OCI-M2 (cell line): ENCODE data around the gene POLR2L.

Experiments
- DNase-seq: peaks from one replicate; lab custom pipeline; 2025; ENCODE audit not compliant: unreplicated experiment; lab: John Stamatoyannopoulos, UW

Gene POLR2L

DNA sequence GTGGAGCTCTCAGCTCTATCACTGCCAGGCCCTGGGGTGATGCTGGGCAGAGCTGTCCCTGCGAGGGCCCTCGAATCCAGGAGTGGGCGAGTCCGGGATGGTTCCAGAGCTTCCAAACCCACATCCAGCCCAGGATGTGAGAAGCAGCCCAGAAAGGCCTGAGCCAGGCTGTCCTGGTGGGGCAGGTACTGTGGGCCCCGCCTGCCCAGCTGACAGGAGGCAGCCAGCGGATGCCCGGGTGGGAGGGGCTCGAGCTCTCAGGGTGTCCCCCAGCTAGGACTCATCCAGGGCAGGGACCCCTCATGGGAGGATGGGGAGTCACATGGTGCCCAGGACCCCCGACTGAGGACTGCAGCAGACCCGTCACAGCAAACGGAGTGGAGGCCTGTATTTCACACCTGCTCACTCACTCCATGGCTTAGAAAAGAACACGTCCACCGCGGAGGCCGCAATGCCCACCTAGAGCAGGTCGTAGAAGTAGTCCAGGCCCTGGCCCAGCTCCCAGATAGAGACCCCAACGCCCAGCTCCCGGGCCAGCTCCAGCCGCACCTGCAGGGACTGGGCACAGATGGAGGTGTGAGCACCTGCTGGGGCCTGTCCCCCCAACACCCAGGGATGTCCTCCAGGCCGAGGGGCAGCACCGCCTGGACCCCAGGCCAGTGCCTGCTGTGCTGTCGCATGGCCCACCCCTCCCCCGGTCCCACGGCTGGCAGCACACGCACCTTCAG is 27.2 kb upstream of the POLR2L start:
- no peak for DNase-seq

DNA sequence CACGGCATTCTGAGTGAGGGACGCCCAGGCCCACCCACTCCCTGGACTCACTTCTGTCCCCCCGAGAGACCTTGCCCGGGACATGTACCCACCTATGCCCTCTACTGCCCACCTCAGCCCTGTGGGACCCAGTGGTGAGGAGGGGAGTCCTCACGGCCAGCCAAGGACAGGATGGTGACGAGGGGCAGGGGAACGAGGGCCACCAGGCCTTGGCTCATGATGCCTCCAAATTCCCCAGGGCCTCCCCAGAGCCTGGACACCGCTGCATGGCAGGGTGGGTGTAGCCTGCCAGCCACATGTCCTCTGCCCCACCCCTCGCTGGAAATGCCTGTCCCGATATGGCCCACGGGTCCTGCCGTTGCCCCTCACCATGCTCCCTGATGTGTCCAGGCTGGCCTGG is 26.5 kb upstream of the POLR2L start:
- no peak for DNase-seq

DNA sequence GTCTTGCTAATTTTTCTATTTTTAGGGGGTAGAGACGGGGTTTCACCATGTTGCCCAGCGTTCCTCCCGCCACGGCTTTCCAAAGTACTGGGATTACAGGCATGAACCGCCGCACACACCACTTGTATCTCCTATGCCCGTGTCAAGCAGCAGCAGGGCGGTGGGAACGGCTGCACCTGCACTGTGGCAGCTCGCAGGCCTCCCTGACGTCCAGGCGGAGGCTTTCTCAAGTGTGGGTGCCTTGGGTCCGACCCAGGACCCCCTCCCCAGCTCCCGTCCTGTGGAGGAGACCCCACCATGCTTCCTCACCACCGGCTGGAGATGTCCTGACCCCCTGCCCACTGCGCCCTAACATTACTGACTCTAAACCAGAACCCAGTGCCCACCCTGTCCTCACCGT is 26.1 kb upstream of the POLR2L start:
- no peak for DNase-seq

DNA sequence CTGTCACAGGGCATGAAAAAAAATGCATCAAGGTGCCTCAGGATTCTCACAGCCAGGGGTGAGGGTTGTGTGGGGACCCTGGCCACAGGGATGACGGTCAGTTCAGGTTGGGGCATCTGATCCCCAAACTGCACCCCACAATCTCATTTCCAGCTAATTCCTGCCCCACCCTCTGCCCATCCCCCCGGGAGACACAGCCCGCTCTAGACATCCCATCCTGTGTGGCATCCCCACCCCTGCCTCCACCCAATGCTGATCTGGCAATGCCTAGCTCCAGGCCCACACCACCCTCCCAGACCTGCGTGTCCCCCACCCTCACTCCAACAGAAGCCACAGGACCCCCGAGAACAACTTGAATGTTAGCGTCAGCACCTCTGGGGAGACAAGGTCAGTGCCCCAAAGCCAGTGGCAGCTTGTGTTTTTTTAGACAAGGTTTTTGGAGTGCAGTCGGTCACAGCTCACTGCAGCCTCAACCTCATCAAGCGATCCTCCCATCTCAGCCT is 25.6 kb upstream of the POLR2L start:
- no peak for DNase-seq

DNA sequence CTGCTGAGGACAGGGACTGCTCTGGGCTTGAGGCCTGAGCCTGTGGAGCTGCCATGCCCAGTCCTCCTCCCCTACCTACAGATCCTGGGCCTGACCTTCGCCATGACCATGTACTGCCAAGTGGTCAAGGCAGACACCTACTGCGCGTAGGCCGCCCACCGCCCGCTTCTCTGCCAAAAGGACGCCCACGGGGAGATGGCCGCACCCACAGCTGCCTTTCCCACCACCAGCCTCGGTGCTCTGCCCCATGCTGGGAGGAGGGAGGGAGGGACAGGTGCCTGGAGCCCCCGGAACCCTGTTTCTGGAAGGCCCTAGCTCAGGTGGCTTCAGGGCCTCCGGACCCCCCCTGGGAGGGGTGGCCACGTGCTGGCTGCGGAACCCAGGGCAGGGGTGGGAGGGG is 24.2 kb upstream of the POLR2L start:
- no peak for DNase-seq

DNA sequence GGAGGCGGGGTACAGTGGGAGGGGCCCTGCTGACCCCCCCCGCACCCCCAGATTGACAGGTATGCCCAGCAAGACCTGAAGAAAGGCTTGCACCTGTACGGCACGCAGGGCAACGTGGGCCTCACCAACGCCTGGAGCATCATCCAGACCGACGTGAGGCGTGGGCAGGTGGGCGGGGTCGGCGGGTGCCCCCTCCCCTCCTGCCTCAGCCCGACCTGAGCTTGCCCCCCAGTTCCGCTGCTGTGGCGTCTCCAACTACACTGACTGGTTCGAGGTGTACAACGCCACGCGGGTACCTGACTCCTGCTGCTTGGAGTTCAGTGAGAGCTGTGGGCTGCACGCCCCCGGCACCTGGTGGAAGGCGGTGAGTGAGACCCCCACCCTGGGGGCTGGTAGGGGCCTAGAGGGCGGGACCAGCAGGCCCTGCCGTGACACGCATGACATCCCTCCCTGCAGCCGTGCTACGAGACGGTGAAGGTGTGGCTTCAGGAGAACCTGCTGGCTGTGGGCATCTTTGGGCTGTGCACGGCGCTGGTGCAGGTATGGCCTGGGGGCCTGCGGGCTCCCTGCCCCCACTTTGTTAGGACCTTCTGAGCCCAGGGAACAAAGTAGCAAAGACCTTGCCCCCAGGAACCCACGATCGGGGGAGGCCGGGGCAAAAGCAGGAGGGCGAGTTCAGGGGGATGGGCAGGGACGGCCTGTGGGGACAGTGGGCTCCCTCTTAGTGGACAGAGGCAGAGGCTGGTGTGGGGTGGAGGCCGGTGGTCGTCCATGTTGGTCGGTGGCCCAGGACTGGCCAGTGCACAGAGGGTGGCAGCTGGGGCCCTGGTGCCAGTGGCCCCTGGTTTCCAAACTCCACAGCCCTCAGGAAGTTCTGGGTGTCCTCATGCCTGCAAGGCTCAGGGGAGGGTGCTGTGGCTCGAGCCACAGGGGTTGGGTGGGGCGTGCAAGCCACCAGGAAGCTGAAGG is 23.4 kb upstream of the POLR2L start:
- no peak for DNase-seq

DNA sequence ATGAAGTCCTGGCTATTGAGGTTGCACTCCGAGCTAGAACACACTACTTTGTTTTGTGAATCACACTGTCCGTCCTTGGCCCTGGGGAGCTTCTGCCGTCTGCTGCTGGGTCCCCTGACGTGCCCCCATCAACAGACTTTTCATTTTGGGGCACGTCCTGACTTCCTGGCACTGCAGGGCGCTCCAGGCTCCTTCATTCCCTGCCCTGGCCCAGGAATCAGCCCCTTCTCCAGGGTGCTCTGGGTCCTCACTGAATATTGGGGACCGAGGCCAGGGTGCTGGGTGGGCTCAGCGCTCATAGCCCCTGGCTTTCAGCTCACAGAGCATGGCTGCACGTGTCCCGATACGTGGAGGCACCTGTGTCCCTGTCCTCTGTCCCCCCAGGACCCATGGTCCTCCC is 22.6 kb upstream of the POLR2L start:
- DNase-seq = no peak

DNA sequence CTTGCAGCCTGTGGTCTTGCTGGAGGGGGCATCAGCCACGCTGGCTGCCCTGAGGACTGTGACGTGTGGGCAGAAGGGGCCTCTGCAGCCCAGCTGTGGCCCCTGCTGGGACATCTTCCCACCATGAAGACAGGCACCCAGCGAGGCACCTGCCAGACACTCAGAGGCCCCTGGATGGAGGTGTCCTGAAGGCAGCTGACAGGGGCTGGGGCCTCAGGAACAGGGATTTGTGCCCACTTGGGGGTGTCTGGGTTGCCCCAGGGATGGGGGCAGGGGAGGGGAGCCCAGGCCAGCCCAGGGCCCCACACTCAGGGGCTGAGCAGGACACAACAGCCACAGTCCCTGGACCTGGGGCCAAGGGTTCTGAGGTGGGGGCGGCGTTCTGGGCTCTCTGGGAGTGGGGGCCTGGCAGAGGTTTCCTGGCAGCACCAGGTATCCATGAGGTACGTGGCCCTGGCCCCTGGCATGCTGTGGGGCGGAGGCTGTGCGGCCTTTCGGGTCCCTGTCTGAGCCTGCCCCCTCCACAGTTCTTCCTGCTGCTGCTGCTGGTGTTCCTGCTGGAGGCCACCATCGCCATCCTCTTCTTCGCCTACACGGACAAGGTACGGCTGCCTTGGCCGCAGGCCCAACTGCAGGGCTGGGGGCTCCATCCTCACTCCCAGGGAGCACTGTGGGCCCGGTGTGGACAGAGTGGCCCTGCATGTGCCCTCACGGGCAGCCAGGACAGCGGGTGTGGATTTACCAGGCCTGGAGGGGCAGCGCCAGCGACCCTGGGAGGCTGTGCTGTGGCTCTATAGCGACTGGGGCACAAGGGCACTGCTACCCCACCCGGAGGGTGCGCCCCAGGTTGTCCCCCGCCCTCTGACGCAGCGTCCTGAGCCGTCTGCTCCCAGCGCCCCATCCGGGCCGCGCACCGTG is 21.8 kb upstream of the POLR2L start:
- no peak for DNase-seq

DNA sequence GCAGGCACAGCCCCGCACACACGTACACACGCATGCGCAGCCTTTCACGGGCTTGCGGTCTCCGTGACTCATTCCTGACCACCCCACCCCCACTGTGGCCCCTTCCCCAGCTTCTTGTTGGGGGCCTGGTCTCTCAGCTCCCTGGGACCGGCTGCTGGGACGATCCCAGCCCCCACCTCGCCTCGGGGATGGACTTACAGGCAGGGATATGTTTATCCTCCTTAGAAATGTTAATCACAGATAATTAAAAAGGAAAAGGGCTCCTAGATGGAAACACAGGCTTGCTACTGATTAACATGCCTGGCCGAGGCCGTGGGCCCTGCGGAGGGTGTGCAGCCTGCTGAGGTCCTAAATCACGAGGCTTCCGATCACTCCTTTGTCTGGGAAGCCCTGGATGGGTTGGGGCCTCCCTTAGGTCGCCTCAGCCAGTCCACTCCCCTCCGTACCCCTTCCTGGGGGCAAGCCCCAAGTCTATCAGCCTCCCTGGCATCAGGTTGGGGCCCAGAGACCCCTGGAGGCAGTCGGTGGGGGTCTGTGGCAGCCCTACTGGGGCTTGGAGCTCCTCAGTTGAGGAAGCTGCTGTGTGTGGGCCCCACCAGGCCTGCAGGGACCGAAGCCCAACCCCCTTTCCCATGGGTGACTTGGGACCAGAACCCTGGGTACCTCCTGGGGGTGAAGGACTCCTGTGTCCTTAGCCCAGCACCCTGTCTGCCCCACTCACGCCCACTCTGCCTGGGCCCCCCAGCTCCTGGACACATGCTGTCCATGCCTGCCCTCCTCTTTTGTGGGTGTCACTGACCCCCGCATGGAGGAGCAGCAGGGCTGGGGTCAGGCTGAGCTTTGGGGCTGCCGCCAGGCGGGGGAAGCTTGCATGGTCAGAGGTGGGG is 20.9 kb upstream of the POLR2L start:
- no peak for DNase-seq

DNA sequence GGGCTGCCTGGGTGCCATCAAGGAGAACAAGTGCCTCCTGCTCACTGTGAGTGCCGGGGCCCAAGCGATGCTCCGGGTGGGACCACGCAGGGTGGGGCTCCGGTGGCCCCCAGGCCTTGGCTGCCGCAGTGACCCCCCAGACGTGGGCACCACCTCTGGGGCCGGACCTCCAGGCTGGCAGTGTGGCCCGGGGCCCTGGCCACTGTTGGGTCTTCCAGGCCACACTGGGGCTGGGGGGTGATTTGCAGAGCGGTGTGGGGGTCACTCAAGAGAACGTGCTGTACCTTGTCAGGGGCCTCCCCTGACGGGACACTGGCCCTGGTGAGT is 20.3 kb upstream of the POLR2L start:
- DNase-seq = no peak

DNA sequence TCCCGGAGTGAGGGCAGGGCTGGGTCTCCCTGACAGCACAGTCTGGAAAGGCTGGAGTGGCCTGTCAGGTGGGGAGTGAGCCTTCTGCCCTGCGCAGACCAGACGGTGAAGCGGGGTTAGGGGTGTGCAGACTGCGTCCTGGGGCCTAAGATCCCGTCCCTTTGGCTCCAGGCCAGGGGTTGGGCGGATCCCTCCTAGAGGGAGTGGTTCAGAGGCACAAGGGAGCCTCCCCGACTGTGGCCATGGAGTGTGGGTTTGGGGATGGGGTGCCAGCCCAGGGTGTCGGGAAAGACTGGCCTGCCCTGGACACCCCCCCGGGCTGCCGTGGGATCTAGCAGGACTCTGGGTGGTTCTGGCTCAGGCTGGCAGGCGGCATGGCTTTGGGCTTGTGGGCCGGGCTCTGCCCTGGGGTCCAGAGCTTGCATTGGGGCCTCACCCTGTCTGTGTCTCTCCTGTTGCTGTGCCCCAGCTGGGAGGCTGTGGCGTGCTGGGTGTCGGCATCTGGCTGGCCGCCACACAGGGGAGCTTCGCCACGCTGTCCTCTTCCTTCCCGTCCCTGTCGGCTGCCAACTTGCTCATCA is 19.8 kb upstream of the POLR2L start:
- DNase-seq = no peak

DNA sequence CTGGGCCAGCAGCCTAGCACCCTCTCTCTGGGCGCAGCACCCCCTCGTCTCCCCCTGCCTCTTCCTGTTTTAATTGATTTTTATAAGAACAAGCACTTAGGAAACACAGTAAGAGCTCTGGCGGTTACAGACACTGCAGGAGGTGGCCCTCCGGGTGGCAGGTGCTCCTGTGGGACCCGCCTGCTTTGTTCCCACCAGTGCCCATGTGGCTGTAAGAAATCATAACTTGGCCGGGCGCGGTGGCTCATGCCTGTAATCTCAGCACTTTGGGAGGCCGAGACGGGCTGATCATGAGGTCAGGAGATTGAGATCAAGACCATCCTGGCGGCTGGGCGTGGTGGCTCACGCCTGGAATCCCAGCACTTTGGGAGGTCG is 18.8 kb upstream of the POLR2L start:
- DNase-seq = no peak

DNA sequence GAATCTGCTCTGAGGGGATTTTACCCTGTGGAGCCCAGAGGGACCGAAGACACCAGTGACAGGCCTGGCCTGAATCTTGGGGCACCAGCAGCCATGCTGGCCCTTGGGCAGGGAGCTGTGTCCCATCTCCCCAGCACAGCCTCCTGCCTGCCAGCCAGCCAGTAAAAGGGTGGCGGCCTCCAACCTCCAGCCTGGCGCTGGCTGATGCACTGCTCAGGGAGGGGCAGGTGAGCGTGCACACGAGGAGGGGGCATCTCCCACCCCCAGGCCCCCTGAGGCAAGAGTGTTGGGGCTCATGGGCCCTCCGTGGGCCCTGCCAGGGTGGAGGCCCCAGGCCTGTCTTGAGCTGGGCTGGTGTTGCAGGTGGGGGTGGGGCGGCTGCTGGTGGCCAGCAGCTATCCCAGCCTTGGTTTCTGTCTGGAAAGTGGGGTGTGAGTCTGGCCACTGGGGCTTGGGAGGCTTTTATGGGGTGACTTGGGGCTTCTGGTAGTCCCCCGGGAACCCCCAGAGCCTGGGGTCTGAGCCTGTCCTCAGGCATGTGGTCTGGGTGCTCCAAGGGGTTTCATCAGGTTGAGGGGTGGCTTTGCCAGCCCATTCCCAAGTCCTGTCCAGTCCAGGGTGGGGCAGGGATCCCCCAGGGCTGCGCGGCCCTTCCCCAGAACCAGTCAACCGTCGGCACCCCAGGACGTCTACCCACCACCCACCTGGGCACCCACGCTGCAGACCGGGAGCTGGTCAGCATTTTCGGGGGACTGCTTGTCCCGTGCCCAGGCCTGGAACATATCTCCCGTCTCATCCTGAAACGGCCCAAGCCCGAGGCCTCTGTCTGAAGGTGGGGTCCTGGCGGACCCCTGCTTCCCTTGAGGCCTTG is 18.1 kb upstream of the POLR2L start:
- DNase-seq = no peak

DNA sequence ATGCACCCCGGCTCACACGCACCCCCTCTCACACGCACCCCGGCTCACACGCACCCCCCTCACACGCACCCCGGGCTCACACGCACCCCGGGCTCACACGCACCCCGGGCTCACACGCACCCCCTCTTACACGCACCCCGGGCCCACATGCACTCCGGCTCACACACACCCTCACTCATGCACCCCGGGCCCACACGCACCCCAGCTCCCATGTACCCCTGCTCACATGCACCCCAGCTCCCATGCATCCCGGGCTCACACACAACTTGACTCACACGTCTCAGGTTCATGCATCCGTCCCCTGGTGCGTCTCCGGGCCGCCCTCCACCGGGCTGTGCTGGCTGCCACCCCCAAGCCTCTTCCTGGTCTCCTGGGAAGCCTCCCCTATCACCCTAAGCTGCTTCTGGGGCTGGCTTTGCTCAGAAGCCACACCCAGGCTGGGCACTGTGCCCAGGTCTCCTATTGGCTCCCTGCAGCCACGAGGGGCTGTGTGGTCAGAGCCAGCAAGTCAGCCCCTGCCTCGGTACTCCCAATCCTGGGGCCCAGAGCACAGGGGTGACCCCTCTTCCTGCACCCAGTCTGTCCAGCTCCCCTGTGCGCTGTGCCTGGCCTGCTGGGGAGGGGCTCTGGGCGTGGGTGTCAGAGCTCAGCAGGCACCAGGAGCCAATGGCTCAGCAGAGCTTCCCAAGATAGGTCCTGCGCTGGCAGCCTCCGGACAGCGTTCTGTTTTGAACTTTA is 17.2 kb upstream of the POLR2L start:
- no peak for DNase-seq

DNA sequence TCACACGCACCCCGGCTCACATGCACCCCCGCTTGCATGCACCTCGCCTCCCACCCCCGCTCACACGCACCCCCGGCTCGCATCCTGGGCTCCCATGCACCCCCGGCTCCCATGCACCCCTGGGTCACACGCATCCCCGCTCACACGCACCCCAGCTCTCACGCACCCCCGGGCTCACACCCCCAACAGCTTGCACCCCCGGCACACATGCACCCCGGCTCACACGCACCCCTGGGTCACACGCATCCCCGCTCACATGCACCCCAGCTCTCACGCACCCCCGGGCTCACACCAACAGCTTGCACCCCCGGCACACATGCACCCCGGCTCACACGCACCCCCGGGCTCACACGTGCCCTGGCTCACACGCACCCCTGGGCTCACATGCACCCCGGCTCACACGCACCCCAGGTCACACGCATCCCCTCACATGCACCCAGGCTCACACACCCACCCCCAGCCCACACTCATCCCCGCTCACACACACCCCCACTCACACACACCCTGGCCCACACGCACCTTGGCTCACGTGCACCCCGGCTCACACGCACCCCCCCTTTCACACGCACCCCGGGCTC is 16.5 kb upstream of the POLR2L start:
- DNase-seq = no peak

DNA sequence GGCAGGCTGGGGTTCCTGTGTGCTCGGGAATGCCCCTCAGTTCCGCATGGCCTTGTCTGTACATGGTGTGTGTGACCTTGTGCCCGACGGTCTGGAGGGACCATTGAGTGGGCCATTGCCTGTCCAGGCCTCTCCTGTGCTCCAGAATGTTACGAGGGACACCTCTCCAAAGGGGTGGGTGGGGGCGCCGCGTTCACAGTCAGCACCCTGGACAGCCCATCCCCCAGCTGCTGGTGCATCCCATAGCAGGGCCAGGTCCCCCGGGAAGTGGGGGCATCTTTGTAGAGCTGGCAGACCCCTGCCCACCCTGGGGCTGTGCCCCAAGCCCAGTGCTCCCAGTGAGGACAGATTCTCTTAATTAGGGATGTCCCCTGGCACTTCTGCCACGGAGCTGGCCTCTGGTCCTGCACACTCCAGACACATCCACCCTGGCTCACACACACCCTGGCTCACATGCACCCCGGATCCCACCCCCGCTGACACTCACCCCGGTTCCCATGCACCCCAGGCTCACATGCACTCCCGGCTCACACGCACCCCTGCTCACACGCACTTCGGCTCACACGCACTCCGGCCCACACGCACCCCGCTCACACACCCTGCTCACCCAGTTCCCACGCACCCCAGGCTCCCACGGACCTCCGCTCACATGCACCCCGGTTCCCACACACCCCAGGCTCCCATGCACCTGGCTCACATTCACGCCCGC is 15.9 kb upstream of the POLR2L start:
- no peak for DNase-seq

DNA sequence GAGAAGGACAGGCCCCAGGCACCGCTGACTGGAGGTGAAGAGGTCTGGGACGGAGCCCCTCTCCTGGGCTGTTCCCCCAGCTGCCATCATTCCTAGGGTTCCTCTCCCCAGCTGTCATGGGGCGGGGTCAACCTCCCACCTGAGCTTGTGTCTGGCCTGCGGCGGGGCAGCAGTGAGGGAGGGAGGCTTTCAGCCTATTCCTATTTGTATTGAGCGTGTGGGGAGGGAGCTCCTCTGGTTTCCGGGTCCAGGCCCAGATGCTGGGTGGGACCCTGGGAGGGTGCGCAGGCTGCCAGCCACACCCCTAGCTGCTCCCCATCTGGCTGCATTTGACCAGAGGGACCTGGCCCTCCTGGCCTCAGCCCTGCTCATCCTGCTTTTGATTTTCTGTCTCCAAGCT is 14.1 kb upstream of the POLR2L start:
- no peak for DNase-seq
